B cell (primary cell): ENCODE results near the gene BACH2. TPM values are rescaled to one million over a fixed set of nuclear protein-coding genes. Genes with fewer than 3 reads are reported as not detected.

Experiments used
- ATAC-seq: fragments of 200-7000 bp; cut with Tn5 transposase; one replicate; pipeline ENCODE4 v1.10.0; 2021; ENCODE audit warnings: low read depth, mild to moderate bottlenecking, moderate number of reproducible peaks, moderate library complexity
- CTCF ChIA-PET: fragments of 350-600 bp; sonication (Branson Sonifier 250); formaldehyde crosslinking; loops from one replicate; lab custom pipeline; 2021; ENCODE audit warnings: antibody characterized with exemption, inconsistent platforms; lab: Charles Lee
- POLR2A ChIA-PET: fragments of 350-600 bp; sonication (Branson Sonifier 250); formaldehyde crosslinking; loops from one replicate; lab custom pipeline; 2021; ENCODE audit warnings: antibody characterized with exemption; lab: Charles Lee
- DNase-seq: peaks from one replicate; pipeline ENCODE4 v3.0.0; 2013
- H2AFZ ChIP-seq: 2 replicates; pipeline ENCODE4 v1.6.1; 2012; ENCODE audit warnings: mild to moderate bottlenecking, low read depth, low read length; ENCODE audit not compliant: insufficient read depth, poor library complexity, severe bottlenecking
- H3K27ac ChIP-seq, 2 donors: 1 replicate in 1 of 2; 2 replicates in 1 of 2; pipeline ENCODE4 v1.5.1; 2012 to 2013; ENCODE audit warnings: low read length in 2 of 2, mild to moderate bottlenecking in 2 of 2, moderate library complexity in 1 of 2
- H3K27me3 ChIP-seq, 4 experiments: fragments of 200-600 bp in 1 of 4; sonication (generic) in 1 of 4; replicated peaks in 1 of 4; 1 replicate in 2 of 4; 2 replicates in 2 of 4; pipeline versions ENCODE4 v1.6.1 to v1.7.0; 2013 to 2016; ENCODE audit warnings: low read length in 3 of 4, mild to moderate bottlenecking in 2 of 4, mixed read lengths in 1 of 4, moderate library complexity in 1 of 4; ENCODE audit not compliant: insufficient read depth in 4 of 4, control insufficient read depth in 3 of 4; ENCODE audit errors: control extremely low read depth in 1 of 4
- H3K36me3 ChIP-seq, 2 experiments: replicated peaks in 1 of 2; 1 replicate in 1 of 2; 2 replicates in 1 of 2; pipeline versions ENCODE4 v1.6.1 to v1.7.1; 2013; ENCODE audit warnings: low read length in 1 of 2; ENCODE audit not compliant: insufficient read depth in 2 of 2, control insufficient read depth in 1 of 2; ENCODE audit errors: control extremely low read depth in 1 of 2, extremely low read depth in 1 of 2
- H3K4me1 ChIP-seq, 2 donors: fragments of 200-600 bp in 1 of 2; sonication (generic) in 1 of 2; 1 replicate in 1 of 2; 2 replicates in 1 of 2; pipeline versions ENCODE4 v1.5.1 to v1.6.1; 2013 to 2017; ENCODE audit warnings: low read length in 2 of 2; ENCODE audit not compliant: control insufficient read depth in 2 of 2, insufficient read depth in 2 of 2
- H3K4me2 ChIP-seq: replicated peaks from 2 replicates; pipeline ENCODE3; 2012; ENCODE audit warnings: mild to moderate bottlenecking, low read depth, low read length; ENCODE audit not compliant: poor library complexity, severe bottlenecking
- H3K4me3 ChIP-seq, 5 experiments: fragments of 200-600 bp in 1 of 5; sonication (generic) in 1 of 5; 1 replicate in 3 of 5; 2 replicates in 2 of 5; pipeline versions ENCODE4 v1.5.1 to v1.7.0; 2011 to 2016; ENCODE audit warnings: low read length in 4 of 5, mild to moderate bottlenecking in 4 of 5, low read depth in 2 of 5, control low read depth in 1 of 5, moderate library complexity in 1 of 5; ENCODE audit not compliant: insufficient read depth in 1 of 5; ENCODE audit errors: control extremely low read depth in 1 of 5, extremely low read depth in 1 of 5
- H3K79me2 ChIP-seq: fragments of 200-600 bp; sonication (generic); one replicate; pipeline ENCODE4 v1.6.0; 2016; ENCODE audit warnings: low read length; ENCODE audit not compliant: control insufficient read depth, insufficient read depth
- H3K9ac ChIP-seq: fragments of 200-600 bp; sonication (generic); 2 replicates; pipeline ENCODE4 v1.6.1; 2017; ENCODE audit warnings: mild to moderate bottlenecking, low read length, moderate library complexity
- H3K9me3 ChIP-seq, 3 donors: one replicate each; pipeline versions ENCODE4 v1.6.1 to v1.7.1; 2013; ENCODE audit warnings: low read length in 2 of 3; ENCODE audit not compliant: control insufficient read depth in 2 of 3, insufficient read depth in 1 of 3; ENCODE audit errors: control extremely low read depth in 1 of 3
- H4K20me1 ChIP-seq: 2 replicates; pipeline ENCODE4 v1.6.0; 2012; ENCODE audit warnings: mild to moderate bottlenecking, low read length; ENCODE audit not compliant: insufficient read depth, control insufficient read depth, poor library complexity, severe bottlenecking
- H3K27ac Mint-ChIP-seq: one replicate; pipeline ENCODE4 v1.8.0; 2021; ENCODE audit warnings: mixed read lengths
- H3K27me3 Mint-ChIP-seq: one replicate; pipeline ENCODE4 v1.8.0; 2021; ENCODE audit warnings: mixed read lengths
- H3K4me1 Mint-ChIP-seq: one replicate; pipeline ENCODE4 v1.8.0; 2021; ENCODE audit warnings: mixed read lengths
- H3K4me3 Mint-ChIP-seq: one replicate; pipeline ENCODE4 v1.8.0; 2021; ENCODE audit warnings: mixed read lengths
- H3K9me3 Mint-ChIP-seq: one replicate; pipeline ENCODE4 v1.8.0; 2022; ENCODE audit warnings: mixed read lengths; ENCODE audit not compliant: insufficient read depth
- EZH2 ChIP-seq: IDR thresholded peaks from 2 replicates; pipeline ENCODE4 v1.6.1; 2012; ENCODE audit warnings: borderline replicate concordance, low read depth, mild to moderate bottlenecking, moderate library complexity, low read length; ENCODE audit not compliant: insufficient read depth, poor library complexity, severe bottlenecking
- WGBS: methylation state at CpG from one replicate; pipeline ENCODE4 v1.1.5; 2013; ENCODE audit warnings: missing lambda C conversion rate; ENCODE audit not compliant: insufficient coverage; 5-methylcytosine and 5-hydroxymethylcytosine counted together
- intact Hi-C: fragments of 100-400 bp; cut with micrococcal nuclease; formaldehyde crosslinking; loops from one replicate; pipeline ENCODE4 v1.10.0; 2022
- polyA plus RNA-seq: library from polyadenylated mRNA; depleted of rRNA; stranded (reverse); fragments of >200 nt; gene quantifications from 2 replicates; pipeline ENCODE4 v1.2.3, GENCODE V29; 2012
- total RNA-seq, 2 donors: library from RNA; stranded (reverse); fragments of 120-200 nt in 1 of 2; gene quantifications; 1 replicate in 1 of 2; 2 replicates in 1 of 2; pipeline versions ENCODE4 v1.2.3 to v1.2.4, GENCODE V29; 2013 to 2022
- TF ChIP-seq, protein P1 (sequence below): fragments of 200-600 bp; IDR thresholded peaks from one replicate; pipeline ENCODE4 v1.8.0; 2022; ENCODE audit warnings: antibody characterized with exemption, mild to moderate bottlenecking

BACH2 gene
- total and polyA plus RNA-seq, 2 donors (not counting 1 experiment from before 2014, with no cell fraction given) = 41.1 to 235 TPM

DNA sequence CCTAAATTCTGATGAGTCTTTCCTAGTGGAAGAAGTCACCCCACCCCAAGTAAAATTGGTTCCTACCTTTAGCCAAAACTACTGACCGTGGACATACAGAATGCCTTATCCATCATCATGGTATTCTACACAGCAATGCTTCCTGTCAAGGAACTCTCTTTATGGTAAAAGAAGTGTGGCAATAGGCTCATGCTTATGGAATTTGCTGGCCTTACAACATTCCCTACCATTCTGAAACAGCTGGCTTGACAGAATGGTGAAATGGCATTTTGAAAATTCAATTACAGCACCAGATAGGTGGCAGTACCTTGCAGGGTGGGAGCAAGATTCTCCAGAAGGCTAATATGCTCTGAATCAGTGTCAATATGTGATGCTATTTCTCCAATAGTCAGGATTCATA lies 41.8 kb upstream of the BACH2 start:
- ATAC-seq = no peak
- Histone ChIP-seq H4K20me1 (no peaks in the 10 kb centered on the region), H3K36me3 (no peaks in the 10 kb centered on the region), H3K9me3 (peaks cover 0 to 6% (median 0%) of the 10 kb centered on the region in 3 donors), H3K9ac (no peak overlapping the region), H3K4me1 (no peaks in the 10 kb centered on the region), H3K4me3 (no peak overlapping the region), H3K4me2 (no peak overlapping the region), H2AFZ (no peak overlapping the region), H3K27ac (no peak overlapping the region), H3K79me2 (no peaks in the 10 kb centered on the region), H3K27me3 (no peaks in the 10 kb centered on the region)
- H3K4me3 Mint-ChIP-seq = no peak overlapping the region
- no peaks in the 10 kb centered on the region for H3K4me1 Mint-ChIP-seq
- H3K9me3 Mint-ChIP-seq = no peaks in the 10 kb centered on the region
- no peaks in the 10 kb centered on the region for H3K27me3 Mint-ChIP-seq
- ChIA-PET CTCF (interaction anchor here (0.7 kb wide), 1 partner anchor 132 kb away, joined by 3 read pairs; no protein-coding TSS in a partner anchor), POLR2A (interaction anchor here (0.6 kb wide), 1 partner anchor 32 kb away, joined by 11 read pairs; no protein-coding TSS in a partner anchor)
- intact Hi-C loops = no loop called here
- TF ChIP-seq, protein P1, sequence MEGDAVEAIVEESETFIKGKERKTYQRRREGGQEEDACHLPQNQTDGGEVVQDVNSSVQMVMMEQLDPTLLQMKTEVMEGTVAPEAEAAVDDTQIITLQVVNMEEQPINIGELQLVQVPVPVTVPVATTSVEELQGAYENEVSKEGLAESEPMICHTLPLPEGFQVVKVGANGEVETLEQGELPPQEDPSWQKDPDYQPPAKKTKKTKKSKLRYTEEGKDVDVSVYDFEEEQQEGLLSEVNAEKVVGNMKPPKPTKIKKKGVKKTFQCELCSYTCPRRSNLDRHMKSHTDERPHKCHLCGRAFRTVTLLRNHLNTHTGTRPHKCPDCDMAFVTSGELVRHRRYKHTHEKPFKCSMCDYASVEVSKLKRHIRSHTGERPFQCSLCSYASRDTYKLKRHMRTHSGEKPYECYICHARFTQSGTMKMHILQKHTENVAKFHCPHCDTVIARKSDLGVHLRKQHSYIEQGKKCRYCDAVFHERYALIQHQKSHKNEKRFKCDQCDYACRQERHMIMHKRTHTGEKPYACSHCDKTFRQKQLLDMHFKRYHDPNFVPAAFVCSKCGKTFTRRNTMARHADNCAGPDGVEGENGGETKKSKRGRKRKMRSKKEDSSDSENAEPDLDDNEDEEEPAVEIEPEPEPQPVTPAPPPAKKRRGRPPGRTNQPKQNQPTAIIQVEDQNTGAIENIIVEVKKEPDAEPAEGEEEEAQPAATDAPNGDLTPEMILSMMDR = no peak
- TF ChIP-seq EZH2 = no peak
- WGBS = no CpG with 5 or more reads among the region's 1 CpG
- DNase-seq = no peak
- no peak overlapping the region for H3K27ac Mint-ChIP-seq

- no peak overlapping the region for H2AFZ ChIP-seq
- no peak overlapping the region for H3K4me2 ChIP-seq
- no peak overlapping the region for H3K4me3 Mint-ChIP-seq
- no peak for ATAC-seq
- H3K9ac ChIP-seq = no peak overlapping the region
- H3K27ac Mint-ChIP-seq = no peak overlapping the region
- no peak for DNase-seq
- H4K20me1 ChIP-seq = no peaks in the 10 kb centered on the region
- no peaks in the 10 kb centered on the region for H3K4me1 Mint-ChIP-seq
- no peak overlapping the region for H3K4me3 ChIP-seq
- H3K9me3 Mint-ChIP-seq = no peaks in the 10 kb centered on the region
- CTCF ChIA-PET = no interaction called here
- no peaks in the 10 kb centered on the region for H3K79me2 ChIP-seq
- intact Hi-C loops = no loop called here
- H3K27ac ChIP-seq = no peak overlapping the region
- H3K36me3 ChIP-seq = no peaks in the 10 kb centered on the region
- no peaks in the 10 kb centered on the region for H3K27me3 Mint-ChIP-seq
- WGBS = 74% methylated on average over 5 of the region's 6 CpGs
- no peaks in the 10 kb centered on the region for H3K4me1 ChIP-seq
- H3K9me3 ChIP-seq = peaks cover 0 to 6% (median 0%) of the 10 kb centered on the region in 3 donors
- TF ChIP-seq, protein P1 = no peak
- TF ChIP-seq EZH2 = no peak
- H3K27me3 ChIP-seq = no peaks in the 10 kb centered on the region
- POLR2A ChIA-PET = no interaction called here
Observed at GRCh38 chr6:90336388-90336947, 39.8 kb upstream of the BACH2 start.
